Measurements from ENCODE around the gene FAT1.

FAT1 gene, protein sequence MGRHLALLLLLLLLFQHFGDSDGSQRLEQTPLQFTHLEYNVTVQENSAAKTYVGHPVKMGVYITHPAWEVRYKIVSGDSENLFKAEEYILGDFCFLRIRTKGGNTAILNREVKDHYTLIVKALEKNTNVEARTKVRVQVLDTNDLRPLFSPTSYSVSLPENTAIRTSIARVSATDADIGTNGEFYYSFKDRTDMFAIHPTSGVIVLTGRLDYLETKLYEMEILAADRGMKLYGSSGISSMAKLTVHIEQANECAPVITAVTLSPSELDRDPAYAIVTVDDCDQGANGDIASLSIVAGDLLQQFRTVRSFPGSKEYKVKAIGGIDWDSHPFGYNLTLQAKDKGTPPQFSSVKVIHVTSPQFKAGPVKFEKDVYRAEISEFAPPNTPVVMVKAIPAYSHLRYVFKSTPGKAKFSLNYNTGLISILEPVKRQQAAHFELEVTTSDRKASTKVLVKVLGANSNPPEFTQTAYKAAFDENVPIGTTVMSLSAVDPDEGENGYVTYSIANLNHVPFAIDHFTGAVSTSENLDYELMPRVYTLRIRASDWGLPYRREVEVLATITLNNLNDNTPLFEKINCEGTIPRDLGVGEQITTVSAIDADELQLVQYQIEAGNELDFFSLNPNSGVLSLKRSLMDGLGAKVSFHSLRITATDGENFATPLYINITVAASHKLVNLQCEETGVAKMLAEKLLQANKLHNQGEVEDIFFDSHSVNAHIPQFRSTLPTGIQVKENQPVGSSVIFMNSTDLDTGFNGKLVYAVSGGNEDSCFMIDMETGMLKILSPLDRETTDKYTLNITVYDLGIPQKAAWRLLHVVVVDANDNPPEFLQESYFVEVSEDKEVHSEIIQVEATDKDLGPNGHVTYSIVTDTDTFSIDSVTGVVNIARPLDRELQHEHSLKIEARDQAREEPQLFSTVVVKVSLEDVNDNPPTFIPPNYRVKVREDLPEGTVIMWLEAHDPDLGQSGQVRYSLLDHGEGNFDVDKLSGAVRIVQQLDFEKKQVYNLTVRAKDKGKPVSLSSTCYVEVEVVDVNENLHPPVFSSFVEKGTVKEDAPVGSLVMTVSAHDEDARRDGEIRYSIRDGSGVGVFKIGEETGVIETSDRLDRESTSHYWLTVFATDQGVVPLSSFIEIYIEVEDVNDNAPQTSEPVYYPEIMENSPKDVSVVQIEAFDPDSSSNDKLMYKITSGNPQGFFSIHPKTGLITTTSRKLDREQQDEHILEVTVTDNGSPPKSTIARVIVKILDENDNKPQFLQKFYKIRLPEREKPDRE (N-terminal part only)

DNA sequence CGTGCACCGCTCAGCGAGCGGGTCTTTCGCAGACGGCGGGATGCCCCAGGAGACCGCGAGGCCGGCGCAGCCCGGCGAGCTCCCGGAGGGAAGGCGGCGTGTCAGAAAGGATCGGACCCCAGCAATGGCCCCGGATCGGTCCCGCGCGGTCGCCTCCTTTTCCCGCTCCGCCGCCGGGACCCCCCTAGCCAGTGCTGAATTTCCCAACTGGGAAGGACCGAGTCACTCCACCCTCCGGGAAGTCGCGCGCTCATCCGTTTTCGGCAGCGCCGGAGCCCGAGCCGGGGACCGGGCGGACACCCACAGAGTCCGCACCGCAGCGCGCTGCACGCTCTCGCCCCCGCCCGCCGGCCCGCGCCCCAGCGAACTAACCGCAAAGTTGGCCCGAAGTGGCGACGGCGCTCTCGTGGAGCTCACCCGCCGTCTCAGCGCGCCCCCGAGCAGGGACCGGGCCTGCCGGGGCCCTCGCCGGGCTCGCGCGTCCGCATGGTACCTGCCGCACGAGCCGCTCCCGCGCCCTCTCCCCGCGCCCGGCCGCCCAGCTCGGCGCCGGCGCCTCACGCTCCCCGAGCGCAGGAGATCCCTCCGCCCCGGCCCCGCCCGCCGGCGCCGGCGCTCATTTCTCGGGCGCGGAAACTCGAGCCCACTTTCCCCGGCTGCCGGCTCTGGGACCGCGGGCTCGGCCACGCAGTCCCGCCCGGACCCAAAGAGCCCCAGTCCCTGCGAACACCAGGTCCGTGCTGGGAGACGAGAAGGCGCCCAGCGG lies at the start of gene FAT1:
Gene FAT1 (minus strand): TSS at position 565 of the 766 bp plus-strand sequence. CDS start 14,029 bp downstream, outside the sequence.
- TF ChIP-seq, protein P1, sequence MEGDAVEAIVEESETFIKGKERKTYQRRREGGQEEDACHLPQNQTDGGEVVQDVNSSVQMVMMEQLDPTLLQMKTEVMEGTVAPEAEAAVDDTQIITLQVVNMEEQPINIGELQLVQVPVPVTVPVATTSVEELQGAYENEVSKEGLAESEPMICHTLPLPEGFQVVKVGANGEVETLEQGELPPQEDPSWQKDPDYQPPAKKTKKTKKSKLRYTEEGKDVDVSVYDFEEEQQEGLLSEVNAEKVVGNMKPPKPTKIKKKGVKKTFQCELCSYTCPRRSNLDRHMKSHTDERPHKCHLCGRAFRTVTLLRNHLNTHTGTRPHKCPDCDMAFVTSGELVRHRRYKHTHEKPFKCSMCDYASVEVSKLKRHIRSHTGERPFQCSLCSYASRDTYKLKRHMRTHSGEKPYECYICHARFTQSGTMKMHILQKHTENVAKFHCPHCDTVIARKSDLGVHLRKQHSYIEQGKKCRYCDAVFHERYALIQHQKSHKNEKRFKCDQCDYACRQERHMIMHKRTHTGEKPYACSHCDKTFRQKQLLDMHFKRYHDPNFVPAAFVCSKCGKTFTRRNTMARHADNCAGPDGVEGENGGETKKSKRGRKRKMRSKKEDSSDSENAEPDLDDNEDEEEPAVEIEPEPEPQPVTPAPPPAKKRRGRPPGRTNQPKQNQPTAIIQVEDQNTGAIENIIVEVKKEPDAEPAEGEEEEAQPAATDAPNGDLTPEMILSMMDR (IDR thresholded peaks at IDR 0.05; ENCODE audit: borderline replicate concordance, insufficient read depth, low read depth, low read length): no peak

DNA sequence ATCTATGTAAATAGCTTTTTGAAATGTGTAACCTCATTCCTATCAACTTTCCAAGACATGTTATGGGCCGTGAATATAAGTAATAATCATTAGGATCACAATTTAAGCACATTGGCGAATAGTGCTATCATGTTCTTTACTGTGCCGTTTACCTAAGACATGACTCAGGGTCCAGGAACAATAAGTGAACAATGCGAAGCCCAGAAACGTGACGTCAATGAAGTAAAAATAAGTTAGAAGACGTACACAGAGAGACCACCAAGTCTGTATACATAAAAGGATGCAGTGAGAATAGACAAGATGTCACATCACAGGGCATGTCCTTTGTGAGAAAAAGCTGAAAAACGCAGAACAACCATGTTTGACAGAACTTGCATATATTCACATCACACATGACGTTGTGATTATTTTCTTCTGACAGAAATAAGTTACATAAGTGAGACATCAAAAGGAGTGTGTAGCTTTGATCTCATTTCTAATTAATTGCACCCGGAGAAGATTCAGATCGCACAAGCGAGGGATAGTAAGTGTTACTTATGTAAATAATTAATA lies 49.4 kb upstream of the FAT1 start:
- TF ChIP-seq, protein P1 (IDR thresholded peaks at IDR 0.05; ENCODE audit: borderline replicate concordance, insufficient read depth, low read depth, low read length): no peak
- no peak overlapping the region for H3K4me3 ChIP-seq (ENCODE audit: low read depth, low read length)

More for the DNA sequence above, at the start of gene FAT1:
- no peak within 1 kb of the TSS for H3K4me3 ChIP-seq (ENCODE audit: low read depth, low read length)

DNA sequence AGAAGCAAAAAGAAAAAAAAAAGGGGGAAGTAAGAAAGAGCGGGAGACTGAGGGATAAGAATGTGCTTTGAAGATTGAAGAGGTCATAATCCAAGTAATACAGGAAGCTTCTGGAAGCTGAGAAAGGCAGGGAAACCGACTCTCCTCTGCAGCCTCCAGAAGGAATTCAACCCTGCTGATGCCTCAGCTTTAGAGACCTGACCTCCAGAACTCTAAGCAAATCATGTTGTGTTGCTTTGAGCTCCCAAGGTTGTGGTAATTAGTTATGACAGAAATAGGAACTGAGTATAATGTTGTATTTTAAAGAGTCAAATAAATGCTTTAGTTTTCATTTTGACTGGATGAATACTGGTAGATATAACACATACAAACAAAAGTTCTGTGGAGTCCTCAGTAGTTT lies 48.0 kb upstream of the FAT1 start:
- TF ChIP-seq, protein P1 (IDR thresholded peaks at IDR 0.05; ENCODE audit: borderline replicate concordance, insufficient read depth, low read depth, low read length): no peak
- no peak overlapping the region for H3K4me3 ChIP-seq (ENCODE audit: low read depth, low read length)

DNA sequence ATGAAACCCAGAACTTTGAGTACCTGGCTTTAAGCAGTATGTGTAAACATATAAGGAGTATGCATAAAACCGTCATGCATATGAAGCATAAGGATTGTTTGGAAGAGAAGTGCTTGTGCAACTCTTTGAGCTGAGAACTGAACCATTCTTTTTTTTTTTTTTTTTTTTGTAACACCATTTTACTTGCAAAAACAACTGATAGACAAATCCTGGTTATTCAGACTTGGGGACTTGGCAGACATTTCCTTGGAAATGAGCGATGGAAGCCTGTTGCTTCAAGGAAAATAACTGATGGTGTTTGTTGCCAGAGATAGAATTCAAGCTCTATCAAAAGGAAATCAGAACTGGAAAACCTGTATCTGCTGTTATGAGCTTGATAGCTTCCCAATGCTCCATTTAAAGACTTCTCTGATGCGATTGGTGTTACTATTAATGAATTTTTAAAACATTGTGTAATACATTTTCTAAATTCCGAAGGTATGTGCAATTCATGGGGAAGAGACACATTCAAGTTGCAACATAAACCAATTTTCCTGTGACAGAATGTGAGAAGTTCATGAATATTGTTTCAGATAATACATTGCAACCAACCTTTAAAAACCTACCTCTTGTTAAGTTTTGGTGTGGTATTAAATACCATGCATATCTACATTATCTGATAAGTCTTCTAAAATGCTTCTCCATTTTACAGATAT lies 47.0 kb upstream of the FAT1 start:
- no peak overlapping the region for H3K4me3 ChIP-seq (ENCODE audit: low read depth, low read length)
- TF ChIP-seq, protein P1 (IDR thresholded peaks at IDR 0.05; ENCODE audit: borderline replicate concordance, insufficient read depth, low read depth, low read length): no peak

DNA sequence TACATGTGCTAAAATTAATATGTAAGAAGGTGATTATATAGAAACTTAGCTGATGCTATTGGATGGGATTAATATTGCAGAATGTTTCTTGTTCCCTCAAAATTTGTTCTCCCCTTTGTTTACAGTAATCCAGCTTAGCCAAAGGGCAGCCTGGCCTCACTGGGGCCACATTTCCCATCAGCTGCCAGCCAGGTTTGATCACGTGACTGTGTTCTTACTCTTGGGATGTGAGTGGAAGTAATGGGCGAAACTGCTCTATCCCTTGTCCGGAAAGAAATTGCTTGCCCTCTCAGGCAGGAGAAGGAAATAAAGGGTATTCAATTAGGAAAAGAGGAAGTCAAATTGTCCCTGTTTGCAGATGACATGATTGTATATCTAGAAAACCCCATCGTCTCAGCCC lies 44.1 kb upstream of the FAT1 start:
- no peak overlapping the region for H3K4me3 ChIP-seq (ENCODE audit: low read depth, low read length)
- TF ChIP-seq, protein P1 (IDR thresholded peaks at IDR 0.05; ENCODE audit: borderline replicate concordance, insufficient read depth, low read depth, low read length): no peak

All from GM12875 (cell line).